T-helper 2 cell (primary cell): Measurements from ENCODE around the gene CEACAM1.
"Not testable (repeated sequence)": the region's sequence is repeated elsewhere in the genome, so short reads cannot be mapped to it uniquely, and the experiment has no call there.

ENCODE experiments used
- DNase-seq, 5 experiments: peaks; one replicate each; pipeline versions ENCODE4 v3.0.0 to v3.0.0-alpha.2; 2012 to 2022

CEACAM1 gene

DNA sequence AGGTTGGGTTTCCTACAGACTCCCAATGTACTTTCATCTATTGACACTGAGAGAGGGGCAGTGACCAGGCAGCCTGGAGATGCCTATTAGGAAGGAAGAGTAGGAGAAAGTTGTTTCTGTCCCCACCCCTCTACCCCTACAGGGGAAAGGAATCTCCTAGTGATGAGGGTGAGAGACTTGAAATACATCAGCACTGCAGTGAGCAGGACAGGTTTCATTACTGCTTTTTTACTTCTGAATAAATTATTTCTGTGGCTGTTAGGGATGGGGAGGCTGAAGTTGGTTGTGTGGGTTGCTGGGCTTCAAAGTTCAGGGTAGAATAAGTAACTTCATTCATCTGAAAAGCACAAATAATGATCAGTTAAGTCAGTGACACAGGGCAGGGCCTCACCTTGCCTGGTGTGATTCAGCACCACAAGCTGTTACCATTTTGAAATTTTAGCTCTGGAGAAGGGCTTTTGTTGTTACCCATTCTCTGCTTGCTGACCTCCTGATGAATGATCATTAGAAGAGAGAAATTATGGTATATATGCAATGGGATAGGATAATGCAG, 19.3 kb downstream of the CEACAM1 start:
- no peak for DNase-seq

DNA sequence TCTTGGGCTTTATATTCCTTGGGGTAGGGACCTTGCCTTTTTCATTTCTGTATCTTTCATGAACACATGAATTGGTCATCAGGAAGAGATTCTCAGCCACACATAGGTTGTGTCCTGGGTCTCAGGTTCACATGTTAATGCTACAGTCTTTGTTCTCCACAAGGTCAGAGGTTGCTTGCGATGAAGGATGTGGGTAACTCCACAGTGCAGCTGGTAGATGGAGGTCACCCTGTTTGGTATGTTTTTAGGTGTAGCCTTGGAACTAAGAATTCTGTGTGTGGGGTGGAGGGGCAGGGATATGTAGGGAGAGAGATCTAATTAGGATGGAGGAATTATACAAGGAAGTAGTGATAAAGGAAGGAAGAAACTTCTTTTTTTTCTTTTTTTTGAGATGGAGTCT, 23.2 kb downstream of the CEACAM1 start:
- no peak for DNase-seq

DNA sequence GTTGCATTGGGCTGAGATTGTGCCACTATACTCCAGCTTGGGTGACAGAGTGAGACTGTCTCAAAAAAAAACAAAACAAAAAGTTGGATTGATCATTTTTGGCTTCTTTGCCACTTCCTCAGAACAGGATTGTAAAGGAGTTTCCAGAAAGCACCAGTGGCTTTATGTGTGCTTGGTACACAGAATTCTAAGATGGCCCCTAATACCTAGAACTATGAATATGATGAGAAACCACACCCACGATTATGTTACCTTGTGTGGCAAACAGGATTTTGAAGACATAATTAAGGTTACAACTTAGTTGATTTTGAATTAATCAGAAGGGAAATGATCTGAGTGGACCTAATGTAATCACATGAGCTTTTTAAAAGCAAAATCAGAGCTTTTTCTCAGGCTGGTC, 26.5 kb downstream of the CEACAM1 start:
- no peak for DNase-seq

DNA sequence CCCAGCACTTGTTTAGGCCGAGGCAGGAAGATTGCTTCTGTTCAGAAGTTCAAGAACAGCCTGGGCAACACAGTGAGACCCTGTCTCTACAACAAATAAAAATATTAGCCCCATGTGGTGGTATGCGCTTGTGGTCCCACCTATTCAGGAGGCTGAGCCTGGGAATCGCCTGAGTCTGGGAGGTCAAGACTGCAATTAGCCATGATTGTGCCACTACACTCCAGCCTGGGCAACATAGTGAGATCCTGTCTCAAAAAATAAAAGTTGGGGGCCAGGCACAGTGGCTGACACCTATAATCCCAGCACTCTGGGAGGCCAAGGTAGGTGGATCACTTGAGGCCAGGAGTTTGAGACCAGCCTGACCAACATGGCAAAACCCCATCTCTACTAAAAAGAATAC, 27.0 kb downstream of the CEACAM1 start:
- DNase-seq, result not testable (repeated sequence)

DNA sequence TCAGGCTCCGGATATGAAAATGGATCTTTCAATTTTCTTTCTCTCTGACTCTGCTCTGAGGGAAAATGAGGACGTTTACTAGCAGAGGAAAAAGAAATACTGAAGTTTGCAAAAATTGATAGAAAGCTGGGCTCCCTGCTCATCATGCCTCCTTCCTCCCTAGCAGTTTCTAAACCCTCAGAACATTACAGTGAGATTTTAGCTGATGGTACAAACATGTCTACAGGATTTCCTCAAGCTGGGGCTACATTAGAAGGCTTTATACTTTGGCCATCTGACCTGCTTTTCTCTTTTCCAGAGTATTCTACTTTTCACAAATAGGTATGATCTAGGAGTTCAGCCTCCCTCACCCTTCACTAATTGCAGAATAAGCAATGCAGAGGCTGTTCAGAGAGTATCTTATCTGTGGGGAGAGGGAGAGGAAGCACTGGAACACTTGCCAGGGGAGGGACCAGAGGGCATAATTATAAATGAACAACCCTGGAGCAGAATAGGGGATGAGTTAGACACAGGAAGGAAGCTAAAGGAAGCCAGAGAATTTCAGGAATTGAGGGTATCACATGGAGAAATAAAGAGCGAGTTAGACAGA, 30.0 kb downstream of the CEACAM1 start:
- no peak for DNase-seq

DNA sequence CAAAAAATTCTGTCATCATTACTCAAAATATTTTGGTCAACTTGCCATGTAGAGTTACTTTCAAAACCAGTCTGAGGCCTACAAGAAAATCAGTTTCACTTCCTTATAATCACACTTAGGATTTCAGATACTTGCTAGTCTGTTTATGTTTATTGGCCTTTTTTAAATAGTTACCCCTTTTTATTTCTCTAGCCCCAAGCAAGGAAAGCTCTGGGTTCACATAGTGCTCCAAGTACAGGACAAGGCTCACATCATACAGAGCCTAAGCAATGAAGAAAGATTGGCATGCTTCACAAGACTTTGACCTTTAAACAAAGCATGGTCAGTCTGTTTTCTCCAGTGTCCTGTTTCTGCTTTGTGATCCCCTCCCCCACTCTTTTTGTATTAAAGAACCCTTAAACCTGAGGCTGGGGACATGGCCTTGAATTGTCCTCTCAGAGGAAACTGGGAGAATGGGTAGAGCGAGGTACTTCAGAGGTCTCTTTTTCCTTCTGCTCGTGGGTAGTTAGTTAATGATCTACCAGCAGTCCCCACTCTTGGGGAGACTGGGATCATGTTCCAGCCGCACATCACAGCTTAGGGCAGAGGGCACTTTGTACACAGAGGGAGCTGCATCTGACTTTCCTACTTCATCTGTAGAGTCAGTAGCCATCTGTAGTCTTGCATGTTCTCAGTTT, 30.7 kb downstream of the CEACAM1 start:
- DNase-seq, result no peak

DNA sequence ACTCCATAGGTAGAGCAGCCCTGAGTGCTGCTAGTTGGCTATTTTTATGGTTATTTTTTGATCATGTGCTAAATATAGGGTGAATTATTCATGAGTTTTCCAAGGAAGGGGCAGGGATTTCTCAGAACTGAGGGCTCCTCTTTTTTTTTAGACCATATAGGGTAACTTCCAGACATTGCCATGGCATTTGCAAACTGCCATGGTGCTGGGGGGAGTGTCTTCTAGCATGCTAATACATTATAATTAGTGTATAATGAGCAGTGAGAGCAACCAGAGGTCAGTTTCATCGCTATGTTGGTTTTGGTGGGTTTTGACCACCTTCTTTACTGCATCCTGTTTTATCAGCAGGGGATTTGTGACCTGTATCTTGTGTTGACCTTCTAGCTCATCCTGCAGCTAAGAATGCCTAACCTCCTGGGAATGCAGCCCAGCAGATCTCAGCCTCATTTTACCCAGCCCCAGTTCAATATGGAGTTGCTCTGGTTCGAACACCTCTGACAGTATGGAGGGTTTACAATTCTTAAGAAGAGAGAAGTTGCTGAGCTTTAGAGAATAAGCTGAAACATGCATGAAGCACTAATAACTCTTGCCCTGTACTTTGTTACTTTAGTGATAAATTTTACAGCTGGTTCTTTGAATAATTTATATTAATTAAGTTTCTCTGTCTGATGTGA, 31.7 kb downstream of the CEACAM1 start:
- DNase-seq, result no peak

DNA sequence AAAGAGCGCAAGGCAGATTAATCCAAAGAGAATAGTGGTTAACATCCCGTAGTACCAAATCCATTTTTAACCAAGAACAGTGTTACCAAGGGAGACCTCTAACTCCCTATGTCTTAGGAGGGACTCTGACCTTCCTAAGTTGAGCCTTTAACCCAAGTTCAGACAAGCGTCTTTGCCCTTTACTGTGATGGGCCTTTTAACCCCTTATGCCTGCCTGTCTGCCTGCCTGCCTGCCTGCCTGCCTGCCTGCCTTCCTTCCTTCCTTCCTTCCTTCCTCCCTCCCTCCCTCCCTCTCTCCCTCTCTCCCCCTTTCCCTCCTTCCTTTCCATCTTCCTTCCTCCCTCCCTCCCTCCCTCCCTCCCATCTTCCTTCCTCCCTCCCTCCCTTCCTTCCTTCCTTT, 32.6 kb downstream of the CEACAM1 start:
- no peak for DNase-seq

DNA sequence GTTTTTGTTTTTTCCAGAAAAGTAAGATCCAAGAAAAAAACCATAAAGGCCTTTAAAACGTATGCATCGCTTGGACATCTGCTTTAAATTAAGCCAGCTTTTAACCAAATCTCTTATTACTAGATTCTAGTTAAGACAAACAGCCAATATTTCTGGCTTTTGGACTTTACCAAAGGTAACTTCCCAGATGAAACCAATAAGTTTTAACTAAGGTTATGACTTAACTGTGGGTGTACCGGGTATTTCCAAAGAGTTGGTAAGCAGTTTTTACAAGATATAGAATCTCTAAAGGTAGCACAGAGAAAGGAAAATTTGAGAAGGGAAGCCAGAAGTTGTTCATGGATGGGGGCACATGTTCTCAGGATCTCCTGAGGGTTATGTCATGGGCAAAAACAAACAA, 34.0 kb downstream of the CEACAM1 start:
- no peak for DNase-seq

DNA sequence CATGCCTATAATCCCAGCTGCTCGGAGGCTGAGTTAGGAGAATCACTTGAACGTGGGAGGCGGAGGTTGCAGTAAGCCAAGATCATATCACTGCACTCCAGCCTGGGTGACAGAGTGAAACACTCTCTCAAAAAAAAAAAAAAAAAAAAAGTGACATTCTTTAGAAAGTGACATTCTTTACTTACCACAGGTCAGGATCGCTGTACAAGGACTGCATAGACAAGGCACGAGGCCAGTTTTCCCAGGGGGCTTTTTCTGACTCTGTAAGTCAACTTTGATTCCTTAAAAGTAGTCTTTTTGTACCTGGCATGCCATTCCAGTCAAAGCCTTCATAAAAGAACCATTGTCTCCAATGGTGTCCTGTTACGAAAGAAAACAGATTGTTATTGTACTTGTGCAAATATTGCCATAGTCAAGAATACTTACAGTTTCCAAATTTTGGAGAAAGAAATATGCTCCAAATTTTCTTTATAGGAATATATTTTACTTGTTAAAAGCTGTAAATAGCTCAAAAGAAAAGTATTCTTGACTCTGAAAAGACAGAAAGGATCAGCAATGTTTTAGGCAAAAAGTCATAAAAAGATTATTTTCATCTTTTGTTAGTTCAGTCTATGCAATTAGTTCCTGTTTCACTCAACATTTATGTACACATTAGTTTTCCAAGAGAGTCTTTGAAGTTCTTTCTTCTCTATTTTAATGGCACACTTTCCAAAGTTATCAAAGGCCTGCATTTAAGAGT, 39.3 kb downstream of the CEACAM1 start:
- DNase-seq, result no peak

DNA sequence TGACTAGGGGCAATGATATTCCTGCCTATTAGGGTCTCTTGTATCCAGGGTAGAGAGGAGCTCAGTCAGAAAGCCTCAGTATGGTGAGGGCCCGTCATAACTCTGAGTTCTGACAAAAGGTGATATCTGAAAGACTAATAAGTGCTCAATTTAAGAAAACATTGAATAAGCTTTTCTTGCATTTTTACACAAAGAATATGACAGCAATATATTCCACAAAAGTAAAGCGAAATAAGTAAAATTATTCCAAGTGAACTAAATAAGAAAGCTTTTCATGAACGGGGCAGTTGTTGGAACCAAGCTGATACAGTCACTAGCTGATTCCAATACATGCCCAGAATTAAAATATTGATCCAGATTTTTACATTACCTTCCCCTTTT, 40.5 kb downstream of the CEACAM1 start:
- DNase-seq, result no peak

DNA sequence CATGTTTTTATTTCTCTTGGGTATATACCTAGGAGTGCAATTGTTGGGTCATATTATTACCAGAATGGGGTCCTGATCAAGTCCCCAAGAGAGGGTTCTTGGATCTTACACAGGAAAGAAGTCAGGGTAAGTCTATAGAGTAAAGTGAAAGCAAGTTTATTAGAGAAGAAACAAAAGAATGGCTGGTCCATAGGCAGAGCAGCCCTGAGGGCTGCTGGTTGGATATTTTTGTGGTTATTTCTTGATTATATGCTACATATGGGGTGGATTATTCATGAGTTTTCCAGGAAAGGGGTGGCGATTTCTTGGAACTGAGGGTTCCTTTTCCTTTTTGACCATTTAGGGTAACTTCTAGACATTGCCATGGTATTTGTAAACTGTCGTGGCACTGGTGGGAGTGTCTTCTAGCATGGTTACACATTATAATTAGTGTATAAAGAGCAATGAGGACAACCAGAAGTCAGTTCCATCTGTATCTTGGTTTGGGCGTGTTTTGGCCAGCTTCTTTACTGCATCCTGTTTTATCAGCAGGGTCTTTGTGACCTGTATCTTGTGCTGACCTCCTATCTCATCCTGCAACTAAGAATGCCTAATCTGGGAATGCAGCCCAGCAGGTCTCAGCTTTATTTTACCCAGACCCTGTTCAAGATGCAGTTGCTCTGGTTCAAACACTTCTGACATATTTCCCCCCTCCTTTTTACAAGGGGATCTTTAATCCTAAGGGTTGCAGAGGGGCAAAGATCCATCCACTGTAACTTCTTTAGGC, 41.1 kb downstream of the CEACAM1 start:
- DNase-seq, result no peak

DNA sequence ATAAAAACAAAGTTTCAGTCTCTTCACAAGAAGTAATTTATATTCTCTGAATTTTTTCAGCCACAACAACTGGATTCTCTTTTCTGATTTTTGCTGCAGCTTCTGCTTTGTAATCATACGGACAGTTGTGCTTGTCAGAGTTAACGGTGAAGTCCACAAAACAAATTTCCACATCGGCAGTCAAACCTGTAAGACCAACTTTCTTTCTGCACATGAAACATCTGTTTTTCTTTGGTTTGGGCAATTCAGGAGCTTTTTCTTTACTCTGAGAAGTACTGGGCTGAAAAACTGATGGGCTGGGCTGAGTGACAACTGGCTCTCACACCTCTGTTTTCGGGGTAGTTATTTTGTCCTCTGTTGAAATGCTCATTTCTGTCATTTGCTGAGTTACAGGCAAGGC, 43.2 kb downstream of the CEACAM1 start:
- DNase-seq, result not testable (repeated sequence)

DNA sequence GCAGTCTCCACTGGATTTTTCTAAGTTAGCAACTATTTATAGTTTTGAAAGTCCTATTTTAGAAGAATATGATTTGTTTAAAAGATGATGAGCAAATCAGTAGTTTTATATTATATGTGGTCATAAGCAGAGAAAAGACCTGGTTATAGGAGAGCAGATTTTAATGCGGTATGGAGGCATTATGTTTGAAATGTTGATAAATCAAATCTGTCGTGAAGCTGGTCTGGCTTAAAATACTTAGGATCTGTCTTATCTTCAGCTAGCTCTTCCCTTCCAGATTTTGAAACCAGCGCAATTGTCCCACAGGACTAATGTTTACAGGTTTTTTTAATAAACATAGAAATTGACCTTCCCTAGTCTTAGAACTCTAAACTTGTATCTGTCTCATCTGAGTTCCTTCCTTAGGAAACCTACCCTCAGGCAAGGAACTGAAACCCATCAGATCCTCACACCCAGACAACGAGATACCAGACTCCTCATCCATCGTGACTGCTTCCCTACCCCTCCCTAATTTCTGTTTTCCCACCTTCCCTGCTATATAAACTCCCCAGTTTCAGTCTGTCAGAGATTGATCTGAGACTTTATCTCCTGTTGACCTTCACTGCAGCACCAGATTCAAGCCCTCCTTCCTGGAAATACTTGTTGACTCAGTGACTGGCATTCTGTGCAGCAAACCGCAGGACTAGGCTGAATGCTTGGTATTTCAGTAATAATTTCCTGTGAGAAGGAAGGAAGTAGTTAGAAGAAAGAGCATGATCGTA, 47.8 kb downstream of the CEACAM1 start:
- DNase-seq, result peak in 1 of 5 experiments; percentile 9

DNA sequence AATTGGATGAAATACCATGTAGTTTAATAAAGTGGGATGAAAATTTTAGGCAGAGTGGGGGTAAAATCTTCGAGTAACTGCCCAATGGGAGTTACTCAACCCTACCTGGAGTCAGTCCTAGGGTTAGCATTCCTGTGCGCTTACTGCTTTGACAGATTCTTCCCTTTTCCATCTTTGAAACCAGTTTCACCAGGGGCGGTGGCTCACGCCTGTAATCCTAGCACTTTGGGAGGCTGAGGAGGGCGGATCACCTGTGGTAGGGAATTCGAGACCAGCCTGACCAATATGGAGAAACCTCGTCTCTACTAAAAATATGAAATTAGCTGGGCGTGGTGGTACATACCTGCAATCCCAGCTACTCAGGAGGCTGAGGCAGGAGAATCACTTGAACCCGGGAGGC, 48.5 kb downstream of the CEACAM1 start:
- DNase-seq, result no peak

DNA sequence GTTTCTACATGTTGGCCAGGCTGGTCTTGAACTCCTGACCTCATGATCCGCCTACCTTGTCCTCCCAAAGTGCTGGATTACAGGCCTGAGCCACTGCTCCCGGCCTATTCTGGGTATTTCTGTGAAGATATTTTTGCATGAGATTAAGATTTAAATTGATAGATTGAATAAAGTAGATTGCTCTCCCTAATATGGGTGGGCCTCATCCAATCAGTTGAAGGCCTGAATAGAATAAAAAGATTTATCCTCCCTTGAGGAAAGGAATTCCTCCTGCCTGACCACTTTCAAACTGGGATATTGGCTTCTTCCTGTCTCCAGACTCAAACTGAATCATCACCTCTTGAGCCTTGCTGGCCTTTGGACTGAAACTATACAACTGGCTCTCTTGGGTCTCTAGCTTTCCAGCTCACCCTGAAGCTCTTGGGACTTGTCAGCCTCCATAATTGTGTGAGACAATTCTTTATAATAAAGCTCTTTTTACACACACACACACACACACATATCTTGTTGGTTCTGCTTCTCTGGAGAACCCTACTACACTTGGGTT, 49.4 kb downstream of the CEACAM1 start:
- no peak for DNase-seq

DNA sequence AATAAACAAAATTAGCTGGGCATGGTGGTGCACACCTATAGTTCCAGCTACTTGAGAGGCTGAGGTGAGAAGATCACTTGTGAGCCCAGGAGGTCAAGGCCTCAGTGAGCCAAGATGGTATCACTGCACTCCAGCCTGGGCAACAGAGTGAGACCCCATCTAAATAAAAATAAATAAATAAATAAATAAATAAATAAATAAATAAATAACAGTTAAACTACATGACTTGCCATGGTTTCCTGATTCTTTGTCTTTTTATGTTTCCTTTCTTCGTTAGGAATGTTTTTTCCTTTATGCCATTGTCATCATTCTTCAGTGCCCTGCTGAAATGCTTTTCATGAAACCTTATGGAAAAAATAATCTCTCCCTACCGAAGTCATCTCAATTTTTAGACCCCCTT, 50.3 kb downstream of the CEACAM1 start:
- no peak for DNase-seq

DNA sequence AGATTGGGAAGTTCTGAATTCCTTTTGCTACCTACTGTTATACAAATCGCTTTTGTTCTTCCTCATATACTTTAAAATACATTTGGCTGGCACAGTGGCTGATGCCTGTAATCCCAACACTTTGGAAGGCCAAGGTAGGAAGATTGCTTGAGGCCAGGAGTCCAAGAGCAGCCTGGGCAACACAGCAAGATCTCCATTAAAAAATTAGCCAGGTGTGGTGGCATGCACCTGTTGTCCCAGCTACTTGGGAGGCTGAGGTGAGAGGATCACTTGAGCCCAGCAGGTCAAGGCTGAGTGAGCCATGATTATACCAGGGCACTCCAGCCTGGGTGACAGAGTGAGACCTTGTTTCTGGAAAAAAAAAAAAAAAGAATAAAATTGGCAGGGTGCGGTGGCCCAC, 51.2 kb downstream of the CEACAM1 start:
- DNase-seq, result no peak

DNA sequence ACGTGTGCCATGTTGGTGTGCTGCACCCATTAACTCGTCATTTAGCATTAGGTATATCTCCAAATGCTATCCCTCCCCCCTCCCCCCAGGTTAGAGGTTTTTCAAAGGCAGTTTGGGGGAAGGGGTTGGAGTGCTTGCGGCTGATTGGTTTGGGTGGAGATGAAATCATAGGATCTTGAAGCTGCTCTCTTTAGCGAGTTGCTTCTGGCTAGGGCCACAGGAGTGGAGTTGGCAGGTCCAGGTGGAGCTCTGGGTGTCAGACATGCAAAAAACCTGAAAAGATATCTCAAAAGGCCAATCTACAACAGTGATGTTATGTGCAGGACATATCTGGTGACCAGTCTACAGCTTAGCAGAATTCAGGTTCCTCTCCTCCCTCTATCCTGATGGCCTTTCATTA, 52.9 kb downstream of the CEACAM1 start:
- no peak for DNase-seq

DNA sequence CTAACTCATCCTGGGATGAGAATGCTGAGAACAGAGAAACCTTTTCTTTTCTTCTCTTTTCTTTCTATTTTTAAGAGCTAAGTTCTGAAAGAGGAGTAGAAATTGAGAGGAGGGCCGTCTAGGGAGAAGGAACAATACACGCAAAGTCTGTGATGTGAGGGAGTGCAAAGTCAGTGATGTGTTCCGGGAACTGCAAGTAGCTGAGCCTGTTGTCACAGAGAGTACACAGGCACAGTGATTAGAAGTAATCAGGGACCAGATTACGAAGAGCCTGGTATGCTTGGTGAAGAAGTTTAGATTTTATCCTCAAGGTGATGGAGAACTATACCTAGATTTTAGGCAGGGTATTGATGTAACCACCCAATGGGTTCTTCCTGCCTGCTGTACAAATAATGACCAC, 53.5 kb downstream of the CEACAM1 start:
- DNase-seq, result no peak

DNA sequence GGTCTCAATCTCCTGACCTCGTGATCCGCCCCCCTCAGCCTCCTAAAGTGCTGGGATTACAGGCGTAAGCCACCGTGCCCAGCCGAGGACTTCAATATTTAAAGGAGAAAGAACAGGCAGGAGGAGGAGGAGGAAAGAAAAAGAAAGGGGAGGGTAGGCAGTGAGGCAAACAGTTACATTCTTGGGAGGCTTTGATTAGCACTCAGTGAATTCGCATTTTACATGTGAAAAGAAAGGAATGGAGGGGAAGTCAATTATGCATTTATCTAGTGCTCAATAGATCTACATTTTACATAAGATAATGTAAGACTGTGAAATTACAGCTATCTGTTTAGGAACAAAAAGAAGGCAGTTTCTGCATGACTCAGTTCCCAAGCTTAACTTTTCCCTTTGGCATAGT, 54.6 kb downstream of the CEACAM1 start:
- DNase-seq, result no peak
